ENCODE measurements around the gene MTERF4.

DNA sequence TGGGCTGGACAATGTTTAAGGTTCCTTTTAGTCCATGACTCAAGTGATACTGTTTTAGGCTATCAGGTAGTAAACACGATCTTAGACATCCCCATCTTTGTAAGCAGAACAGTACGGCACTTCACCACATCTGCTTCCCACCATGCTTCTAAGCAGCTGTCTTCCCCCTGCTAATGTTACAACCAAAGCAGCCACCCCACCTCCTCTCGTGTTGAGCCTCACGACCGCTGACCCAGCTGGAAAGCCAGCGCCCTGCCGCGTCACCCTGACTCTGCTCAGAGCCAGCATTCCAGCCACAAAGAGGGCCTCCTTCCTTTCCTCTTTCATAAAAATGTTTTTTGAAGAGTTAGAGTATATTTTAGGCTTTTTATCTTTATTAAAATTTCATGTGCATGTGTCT lies 9.4 kb downstream of the MTERF4 start:
- TF ChIP-seq GATA2 (IDR thresholded peaks at IDR 0.05; ENCODE audit: low read depth, low read length) (no peak), GATA3 (IDR thresholded peaks at IDR 0.05; ENCODE audit: low read depth, low read length) (no peak)
